HUES64 (cell line): ENCODE data around the gene CD53.

ENCODE experiments used
- H3K27ac ChIP-seq: 2 replicates; pipeline ENCODE4 v1.7.0; 2013; ENCODE audit warnings: low read depth, low read length, inconsistent platforms
- H3K27me3 ChIP-seq: 2 replicates; pipeline ENCODE4 v1.6.1; 2013; ENCODE audit warnings: mild to moderate bottlenecking, low read length; ENCODE audit not compliant: insufficient read depth
- H3K36me3 ChIP-seq: 2 replicates; pipeline ENCODE4 v1.6.1; 2013; ENCODE audit warnings: mild to moderate bottlenecking, low read length; ENCODE audit not compliant: insufficient read depth
- H3K4me1 ChIP-seq: 2 replicates; pipeline ENCODE4 v1.6.1; 2013; ENCODE audit warnings: mild to moderate bottlenecking, low read length, moderate library complexity; ENCODE audit not compliant: insufficient read depth
- H3K4me3 ChIP-seq: 2 replicates; pipeline ENCODE4 v1.5.1; 2013; ENCODE audit warnings: mild to moderate bottlenecking, low read length, moderate library complexity
- H3K9ac ChIP-seq: 2 replicates; pipeline ENCODE4 v1.6.1; 2013; ENCODE audit warnings: mild to moderate bottlenecking, low read depth, low read length
- H3K9me3 ChIP-seq: 2 replicates; pipeline ENCODE4 v1.6.1; 2013; ENCODE audit warnings: low read depth, low read length; ENCODE audit not compliant: insufficient read depth
- WGBS: fragments of 150-250, 120-280 bp; methylation state at CpG from one replicate; pipeline ENCODE4 v1.1.7; 2013; ENCODE audit warnings: missing lambda C conversion rate; 5-methylcytosine and 5-hydroxymethylcytosine counted together

Gene CD53

GRCh38 chr1:110877364-110877763 is 4.4 kb downstream of the CD53 start:
- Histone ChIP-seq H3K27me3 (no peaks in the 10 kb centered on the region), H3K4me1 (no peaks in the 10 kb centered on the region), H3K4me3 (no peak overlapping the region), H3K9ac (no peak overlapping the region), H3K27ac (no peak overlapping the region), H3K36me3 (no peaks in the 10 kb centered on the region), H3K9me3 (no peaks in the 10 kb centered on the region)
- WGBS = 92% methylated on average over 4 of the region's 6 CpGs

GRCh38 chr1:110877776-110878175 is 4.8 kb downstream of the CD53 start:
- WGBS = 88% methylated on average over 7 of the region's 8 CpGs
- no peaks in the 10 kb centered on the region for H3K27me3 ChIP-seq
- no peak overlapping the region for H3K4me3 ChIP-seq
- no peaks in the 10 kb centered on the region for H3K36me3 ChIP-seq
- H3K27ac ChIP-seq = no peak overlapping the region
- no peak overlapping the region for H3K9ac ChIP-seq
- H3K4me1 ChIP-seq = no peaks in the 10 kb centered on the region
- H3K9me3 ChIP-seq = no peaks in the 10 kb centered on the region

- Histone ChIP-seq H3K27ac (no peak overlapping the region), H3K9ac (no peak overlapping the region)
Measured at GRCh38 chr1:110878591-110878990, 5.6 kb downstream of the CD53 start.

GRCh38 chr1:110878993-110879392 is 6.0 kb downstream of the CD53 start:
- no peak overlapping the region for H3K27ac ChIP-seq
- H3K4me3 ChIP-seq = no peak overlapping the region
- WGBS = 97% methylated on average over 3 of the region's 3 CpGs
- no peak overlapping the region for H3K9ac ChIP-seq
- no peaks in the 10 kb centered on the region for H3K9me3 ChIP-seq
- H3K4me1 ChIP-seq = no peaks in the 10 kb centered on the region
- H3K27me3 ChIP-seq = peaks cover under 1% of the 10 kb centered on the region; the same call in 1 of the 2 replicates
- no peaks in the 10 kb centered on the region for H3K36me3 ChIP-seq

More at GRCh38 chr1:110878591-110878990, 5.6 kb downstream of the CD53 start:
- no peaks in the 10 kb centered on the region; the same call in 1 of the 2 replicates for H3K27me3 ChIP-seq
- no peaks in the 10 kb centered on the region for H3K4me1 ChIP-seq
- no peaks in the 10 kb centered on the region for H3K9me3 ChIP-seq
- H3K36me3 ChIP-seq = no peaks in the 10 kb centered on the region
- H3K4me3 ChIP-seq = no peak overlapping the region
- WGBS = 100% methylated on average over 1 of the region's 2 CpGs

- H3K27ac ChIP-seq = no peak overlapping the region
Measured at GRCh38 chr1:110879758-110880606, 7.0 kb downstream of the CD53 start.

GRCh38 chr1:110880708-110881374 is 7.9 kb downstream of the CD53 start:
- Histone ChIP-seq H3K27me3 (peaks cover 2% of the 10 kb centered on the region; the same call in 1 of the 2 replicates), H3K9ac (no peak overlapping the region), H3K36me3 (no peaks in the 10 kb centered on the region), H3K9me3 (no peaks in the 10 kb centered on the region), H3K27ac (no peak overlapping the region), H3K4me3 (no peak overlapping the region), H3K4me1 (no peaks in the 10 kb centered on the region)
- 94% methylated on average over 2 of the region's 2 CpGs for WGBS

More at GRCh38 chr1:110879758-110880606, 7.0 kb downstream of the CD53 start:
- WGBS = 62% methylated on average over 6 of the region's 7 CpGs
- no peaks in the 10 kb centered on the region for H3K4me1 ChIP-seq
- H3K27me3 ChIP-seq = peaks cover 2% of the 10 kb centered on the region; the same call in 1 of the 2 replicates
- H3K36me3 ChIP-seq = no peaks in the 10 kb centered on the region
- H3K9ac ChIP-seq = no peak overlapping the region
- H3K4me3 ChIP-seq = no peak overlapping the region
- H3K9me3 ChIP-seq = no peaks in the 10 kb centered on the region

GRCh38 chr1:110888049-110888448 is 15.1 kb downstream of the CD53 start:
- no peaks in the 10 kb centered on the region for H3K9me3 ChIP-seq
- no peaks in the 10 kb centered on the region for H3K4me1 ChIP-seq
- H3K27ac ChIP-seq = no peak overlapping the region
- H3K4me3 ChIP-seq = no peak overlapping the region
- no peak overlapping the region for H3K9ac ChIP-seq
- no peaks in the 10 kb centered on the region for H3K36me3 ChIP-seq
- peaks cover 2% of the 10 kb centered on the region; the same call in 1 of the 2 replicates for H3K27me3 ChIP-seq
- WGBS = 96% methylated on average over 6 of the region's 6 CpGs

- Histone ChIP-seq H3K36me3 (no peaks in the 10 kb centered on the region), H3K4me3 (no peak overlapping the region), H3K27me3 (peaks cover 2% of the 10 kb centered on the region; the same call in 1 of the 2 replicates), H3K4me1 (no peaks in the 10 kb centered on the region), H3K9ac (no peak overlapping the region), H3K9me3 (no peaks in the 10 kb centered on the region), H3K27ac (no peak overlapping the region)
Measured at GRCh38 chr1:110888641-110889040, 15.7 kb downstream of the CD53 start.

- Histone ChIP-seq H3K9me3 (no peaks in the 10 kb centered on the region), H3K27me3 (no peaks in the 10 kb centered on the region), H3K4me1 (no peaks in the 10 kb centered on the region), H3K27ac (no peak overlapping the region), H3K9ac (no peak overlapping the region), H3K4me3 (no peak overlapping the region), H3K36me3 (no peaks in the 10 kb centered on the region)
- whole genome bisulfite sequencing = 89% methylated on average over 2 of the region's 3 CpGs
Measured at GRCh38 chr1:110890474-110891196, 17.7 kb downstream of the CD53 start.

- H3K27ac ChIP-seq = no peak overlapping the region
- no peak overlapping the region for H3K4me3 ChIP-seq
- H3K9ac ChIP-seq = no peak overlapping the region
- H3K4me1 ChIP-seq = no peaks in the 10 kb centered on the region
- H3K36me3 ChIP-seq = no peaks in the 10 kb centered on the region
- WGBS = 52% methylated on average over 3 of the region's 3 CpGs
- no peaks in the 10 kb centered on the region for H3K27me3 ChIP-seq
- no peaks in the 10 kb centered on the region for H3K9me3 ChIP-seq
Measured at GRCh38 chr1:110893908-110894490, 21.1 kb downstream of the CD53 start.
